ENCODE data around the gene WBP1L. TPM values are rescaled to one million over a fixed set of nuclear protein-coding genes. Genes with fewer than 3 reads are reported as not detected.
"Not testable (repeated sequence)": the region's sequence is repeated elsewhere in the genome, so short reads cannot be mapped to it uniquely, and the experiment has no call there.

The WBP1L gene
- 53.3 TPM for total RNA-seq

DNA sequence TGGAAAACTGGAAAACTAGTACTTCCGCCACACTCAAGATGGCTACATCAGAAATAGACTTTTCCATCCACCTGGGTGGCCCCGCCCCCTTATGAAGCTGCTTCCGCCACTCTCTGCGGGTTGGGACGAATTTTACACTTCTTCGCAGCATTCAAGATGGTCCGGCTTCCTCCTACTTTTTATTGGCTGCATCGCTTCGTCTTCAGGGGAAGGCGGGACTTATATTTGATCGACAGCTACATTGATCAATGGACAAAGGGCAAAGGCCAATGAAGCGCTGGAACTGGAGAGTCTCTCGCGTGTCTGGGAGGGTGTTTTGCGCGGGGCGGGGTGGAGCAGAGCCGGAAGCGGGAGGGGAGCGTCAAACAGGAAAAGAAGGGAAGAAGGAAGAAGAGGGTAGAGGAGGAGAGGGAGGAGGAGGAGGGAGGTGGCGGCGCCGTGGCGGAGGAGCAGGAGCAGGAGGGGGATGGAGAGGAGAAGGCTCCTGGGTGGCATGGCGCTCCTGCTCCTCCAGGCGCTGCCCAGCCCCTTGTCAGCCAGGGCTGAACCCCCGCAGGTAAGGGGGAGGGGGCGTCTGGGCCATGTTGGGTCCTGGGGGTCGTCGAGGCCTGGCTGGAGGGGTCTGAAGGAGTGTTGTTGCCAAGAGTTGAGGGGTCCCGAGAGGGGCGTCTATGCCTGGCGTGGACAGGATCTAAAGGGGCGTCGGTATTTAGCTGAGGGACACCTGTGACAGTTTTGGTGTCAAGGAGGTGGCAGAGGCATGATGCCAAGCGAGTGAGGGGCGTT, at the start of gene WBP1L:
TSS of gene WBP1L (plus strand) at position 361 of the 786 bp plus-strand sequence. CDS start at position 467, 106 bp downstream.
- DNase-seq (ENCODE audit: low read depth in 2 of 3, low spot score in 2 of 3): peak; percentile 88 to 99 (median 98)

DNA sequence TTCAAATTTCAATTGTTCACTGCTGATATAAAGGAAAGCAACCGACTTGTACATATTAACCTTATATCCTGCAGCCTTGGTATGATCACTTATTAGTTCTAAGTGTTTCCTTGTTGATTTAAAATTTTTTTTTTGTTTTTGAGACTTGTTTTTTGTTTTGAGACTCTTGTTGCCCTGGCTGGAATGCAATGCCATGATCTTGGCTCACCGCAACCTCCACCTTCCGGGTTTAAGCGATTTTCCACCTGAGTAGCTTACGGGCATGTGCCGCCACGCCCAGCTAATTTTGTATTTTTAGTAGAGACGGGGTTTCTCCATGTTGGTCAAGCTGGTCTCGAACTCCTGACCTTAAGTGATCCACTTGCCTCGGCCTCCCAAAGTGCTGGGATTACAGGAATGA, 48.3 kb upstream of the WBP1L start:
- not testable (repeated sequence) for DNase-seq (ENCODE audit: low read depth in 2 of 3, low spot score in 2 of 3)

DNA sequence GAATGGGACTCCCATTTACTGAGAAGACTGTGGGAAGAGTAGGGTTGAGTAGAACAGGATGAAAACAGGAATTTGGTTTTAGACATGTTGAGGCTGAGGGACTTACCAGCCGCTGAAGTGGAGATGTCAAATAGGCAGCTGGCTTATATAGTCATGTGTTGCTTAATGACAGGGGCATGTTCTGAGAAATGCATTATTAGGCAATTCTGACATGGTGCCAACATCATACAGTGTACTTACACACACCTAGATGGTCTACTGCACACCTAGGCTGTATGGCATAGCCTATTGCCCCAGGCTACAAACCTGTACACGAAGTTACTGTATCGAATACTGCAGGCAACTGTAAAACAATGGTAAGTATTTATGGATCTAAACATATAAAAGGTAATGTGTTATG, 47.0 kb upstream of the WBP1L start:
- no peak for DNase-seq (ENCODE audit: low read depth in 2 of 3, low spot score in 2 of 3)

DNA sequence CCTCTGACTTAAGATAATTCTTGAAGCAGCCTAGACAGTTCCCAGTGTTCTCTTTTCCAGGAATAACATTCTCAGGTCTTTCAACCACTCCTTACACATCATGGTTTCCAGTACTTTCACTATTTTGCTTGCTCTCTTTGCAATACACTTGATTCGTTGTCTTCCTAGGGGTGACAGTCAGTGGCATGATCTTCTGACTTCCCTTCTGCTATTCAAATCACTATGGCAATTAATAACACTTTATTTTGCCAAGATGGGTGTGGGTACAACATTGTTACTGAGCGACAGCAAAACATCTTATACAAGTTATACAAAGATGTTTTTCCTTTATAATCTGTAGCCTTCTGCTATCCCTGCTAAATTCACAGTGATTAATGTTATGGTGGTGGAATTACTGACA, 44.9 kb upstream of the WBP1L start:
- no peak for DNase-seq (ENCODE audit: low read depth in 2 of 3, low spot score in 2 of 3)

DNA sequence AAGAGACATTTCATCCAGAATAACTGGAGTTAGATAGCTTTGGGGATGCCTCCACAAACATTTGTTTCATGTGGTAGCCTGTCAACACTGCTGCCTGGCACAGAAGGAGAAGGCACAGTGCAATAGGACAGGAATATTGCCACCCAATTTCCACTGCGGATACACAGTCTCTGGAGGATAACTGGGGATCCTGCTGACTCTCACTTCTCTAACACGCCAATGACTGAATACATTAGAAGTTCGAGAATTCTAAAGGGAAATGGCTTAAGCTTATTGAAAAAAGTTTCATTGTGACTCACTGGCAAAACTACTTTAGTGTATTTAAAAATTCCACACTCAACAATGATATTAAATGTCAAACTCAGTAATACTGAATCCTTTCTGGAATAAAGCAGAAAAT, 42.5 kb upstream of the WBP1L start:
- no peak for DNase-seq (ENCODE audit: low read depth in 2 of 3, low spot score in 2 of 3)

DNA sequence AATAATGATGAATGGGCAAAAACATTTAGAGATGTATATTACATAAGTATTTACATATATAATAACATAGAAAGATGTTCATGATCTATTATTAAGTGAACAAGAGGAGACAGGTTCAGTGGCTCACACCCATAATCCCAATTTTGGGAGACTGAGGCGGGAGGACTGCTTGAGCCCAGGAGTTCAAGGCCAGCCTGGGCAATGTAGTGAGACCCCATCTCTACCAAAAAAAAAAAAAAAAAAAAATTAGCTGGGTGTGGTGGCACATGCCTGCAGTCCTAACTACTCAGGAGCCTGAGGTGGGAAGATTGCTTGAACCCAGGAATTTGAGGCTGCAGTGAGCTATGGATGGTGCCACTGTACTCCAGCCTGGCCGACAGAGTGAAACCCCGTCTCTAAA, 42.0 kb upstream of the WBP1L start:
- DNase-seq (ENCODE audit: low read depth in 2 of 3, low spot score in 2 of 3): no peak

DNA sequence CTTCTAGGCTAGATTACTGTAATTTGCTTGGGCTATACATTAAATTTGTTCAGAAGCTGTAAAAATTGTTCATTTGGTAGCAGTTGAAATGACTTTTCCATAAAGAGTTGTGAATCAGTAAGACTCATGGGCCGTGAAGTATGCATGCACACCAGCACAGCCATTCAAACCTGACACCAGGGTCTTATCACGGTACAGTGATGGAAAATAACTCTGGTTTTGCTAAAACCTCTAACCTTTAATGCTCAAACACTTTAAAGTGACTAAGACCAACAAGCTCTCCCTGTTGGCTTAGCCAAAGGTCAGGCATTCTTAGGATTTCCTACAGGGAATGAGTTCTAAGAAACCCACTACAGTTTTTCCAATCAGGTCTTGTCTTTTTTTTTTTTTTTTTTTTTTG, 41.0 kb upstream of the WBP1L start:
- DNase-seq (ENCODE audit: low read depth in 2 of 3, low spot score in 2 of 3): no peak

DNA sequence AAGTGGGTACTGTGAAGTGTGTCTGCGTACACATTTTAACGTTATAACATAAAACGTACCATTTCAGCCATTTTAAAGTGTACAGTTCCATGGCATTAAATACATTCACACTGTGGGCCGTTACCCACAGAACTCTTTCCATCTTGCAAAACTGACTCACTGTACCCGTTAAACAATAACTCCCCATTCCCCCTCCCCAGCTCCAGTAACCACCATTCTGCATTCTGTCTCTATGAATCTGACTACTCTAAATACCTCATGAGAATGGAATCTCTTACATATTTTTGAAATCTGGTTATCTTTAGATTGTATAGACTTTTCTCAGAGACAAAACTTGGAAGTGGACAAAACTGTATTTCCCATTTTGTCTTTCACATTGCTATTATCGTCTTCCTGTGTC, 38.8 kb upstream of the WBP1L start:
- DNase-seq (ENCODE audit: low read depth in 2 of 3, low spot score in 2 of 3): no peak

DNA sequence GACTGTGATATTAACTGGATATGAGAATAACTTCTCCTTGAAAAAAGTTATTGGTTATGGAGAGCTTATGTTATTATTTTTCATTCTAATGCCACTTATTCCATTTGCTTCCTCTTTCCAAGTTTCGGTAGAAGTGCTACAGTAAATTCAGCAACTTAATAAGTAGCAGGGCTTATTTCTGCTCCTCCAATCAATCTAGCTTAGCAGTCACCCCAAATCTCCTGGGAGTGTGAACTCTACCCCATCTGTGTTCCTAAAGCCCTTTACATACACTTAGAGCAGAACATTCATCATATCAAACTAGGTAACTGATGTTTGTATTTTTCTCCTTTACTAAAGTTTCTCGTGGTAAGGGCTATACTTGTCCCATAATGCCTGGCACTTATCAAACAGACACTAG, 38.2 kb upstream of the WBP1L start:
- DNase-seq (ENCODE audit: low read depth in 2 of 3, low spot score in 2 of 3): no peak

DNA sequence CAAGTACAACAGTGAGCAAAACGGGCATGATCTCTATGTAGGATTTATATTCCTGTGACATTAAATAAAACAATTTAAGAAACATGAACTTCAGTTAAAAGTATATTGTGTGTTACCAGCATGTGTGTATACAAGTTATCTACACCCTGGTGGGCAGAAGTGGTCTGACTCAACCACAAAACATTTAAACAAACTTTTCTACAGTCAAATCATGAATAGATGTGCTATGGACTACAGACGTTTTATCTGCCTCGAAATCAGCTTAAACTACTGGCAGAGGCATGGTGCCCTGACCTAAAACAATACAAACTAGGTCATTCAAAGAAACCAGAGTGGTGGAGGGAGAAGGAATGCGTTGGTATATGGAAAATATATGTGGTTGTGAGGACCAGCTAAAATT, 33.1 kb upstream of the WBP1L start:
- no peak for DNase-seq (ENCODE audit: low read depth in 2 of 3, low spot score in 2 of 3)

DNA sequence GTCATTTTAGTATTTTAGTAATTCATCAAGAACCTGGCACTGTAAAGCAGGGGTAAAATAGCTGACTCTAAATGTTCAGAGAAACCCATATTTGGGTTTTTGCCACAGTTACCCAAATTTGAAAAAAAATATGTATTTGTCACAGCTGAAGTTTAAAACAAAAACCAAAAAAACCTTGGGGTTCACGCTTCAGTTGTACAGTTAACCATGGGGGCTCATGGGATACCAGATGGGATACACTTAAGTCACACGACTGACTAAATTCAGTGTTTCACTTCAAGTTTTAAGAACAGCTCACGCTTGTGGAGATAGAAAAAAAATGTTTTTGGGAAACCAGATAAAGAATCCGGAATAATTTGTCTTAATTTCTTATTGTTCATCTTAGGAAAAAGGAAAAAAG, 31.7 kb upstream of the WBP1L start:
- no peak for DNase-seq (ENCODE audit: low read depth in 2 of 3, low spot score in 2 of 3)

DNA sequence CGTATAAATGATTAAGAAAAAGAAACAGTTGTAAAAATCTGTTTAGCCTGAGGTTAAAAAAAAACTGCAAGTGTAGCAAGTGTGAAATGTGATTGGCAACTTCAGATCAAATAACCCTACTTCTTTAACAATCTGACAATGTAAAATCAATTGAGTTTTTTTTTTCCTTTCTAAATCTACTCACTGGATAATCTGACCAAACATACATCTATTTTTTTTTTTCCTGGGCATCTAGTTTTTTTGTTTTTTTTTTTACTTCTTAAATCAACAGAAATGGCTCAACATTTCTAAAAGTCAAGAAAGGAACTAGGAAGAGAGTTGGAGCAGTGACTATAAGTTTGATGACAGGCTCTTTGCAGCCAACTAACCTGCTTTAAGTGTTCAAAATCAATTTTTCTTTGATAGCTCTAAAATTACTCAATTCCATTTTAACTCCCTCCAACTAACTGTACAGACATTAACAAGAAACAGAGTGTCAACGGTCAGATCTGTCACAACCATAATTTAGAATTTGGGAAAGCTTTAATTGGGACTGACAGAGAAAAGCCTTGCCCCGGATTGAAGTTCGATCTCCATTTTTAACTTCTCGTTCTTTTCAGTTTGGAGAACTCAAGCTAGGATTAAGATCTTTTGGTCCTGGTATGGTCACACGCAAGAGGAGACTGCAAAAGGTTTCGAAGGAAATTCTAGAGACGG, 30.8 kb upstream of the WBP1L start:
- peak in 1 of 3 donors; percentile 12 for DNase-seq (ENCODE audit: low read depth in 2 of 3, low spot score in 2 of 3)

DNA sequence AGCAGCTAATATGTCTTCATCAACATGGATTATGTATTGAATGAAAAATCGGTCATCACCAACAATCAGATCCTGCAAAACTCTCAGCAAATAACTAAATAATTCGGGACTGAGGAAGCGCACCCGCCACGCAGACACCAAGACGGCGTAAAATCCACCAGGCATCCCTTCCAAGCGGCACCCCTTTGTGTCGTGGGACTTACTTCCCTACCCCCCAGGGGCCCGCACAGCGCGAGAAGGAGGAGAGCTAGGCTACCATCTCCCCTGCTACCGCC, 30.3 kb upstream of the WBP1L start:
- no peak for DNase-seq (ENCODE audit: low read depth in 2 of 3, low spot score in 2 of 3)

DNA sequence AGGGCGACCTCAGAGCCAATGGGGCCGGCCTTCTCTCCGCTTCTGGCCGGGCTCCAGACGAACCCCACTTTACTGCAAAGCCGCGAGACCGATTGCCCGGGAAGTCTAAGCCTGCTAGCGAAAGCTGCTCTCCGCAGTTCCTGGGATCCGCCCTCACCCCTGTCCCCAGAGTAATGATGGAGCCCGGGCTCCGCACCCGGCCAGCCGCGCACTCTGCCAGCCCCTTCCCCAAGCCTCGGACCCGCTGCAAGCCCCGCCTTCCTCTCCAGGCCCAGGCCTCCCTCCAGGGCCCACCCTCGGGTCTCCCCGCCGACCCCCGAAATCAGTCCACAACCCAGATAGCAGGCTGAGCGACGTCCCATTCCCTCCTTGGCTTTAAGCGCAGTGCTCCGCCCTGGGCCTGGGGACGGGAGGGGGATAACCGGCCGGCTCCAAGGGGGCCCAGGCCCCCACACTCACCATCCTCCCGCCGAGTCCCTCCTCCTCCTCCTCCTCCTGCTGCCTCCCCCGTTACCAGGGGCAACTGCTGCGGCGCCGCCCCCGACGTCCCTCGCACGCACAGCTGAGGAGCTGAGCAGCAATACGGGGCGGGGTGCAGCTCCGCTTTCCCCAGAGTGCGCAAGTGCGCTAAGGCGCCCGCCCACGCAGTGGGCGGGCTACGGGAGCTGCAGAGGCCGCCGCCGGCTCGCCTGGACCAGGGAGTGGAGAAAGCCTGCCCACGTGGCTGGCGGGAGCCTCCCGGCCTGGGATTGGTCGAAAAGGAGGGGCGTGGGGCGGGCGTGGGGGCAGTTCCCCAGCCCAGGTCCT, 29.7 kb upstream of the WBP1L start, which contains the start of gene ARL3:
TSS of gene ARL3 (minus strand) at position 584 of the 807 bp plus-strand sequence. CDS start at position 462, 122 bp downstream.
- peak; percentile 83 to 98 (median 98) for DNase-seq (ENCODE audit: low read depth in 2 of 3, low spot score in 2 of 3)

DNA sequence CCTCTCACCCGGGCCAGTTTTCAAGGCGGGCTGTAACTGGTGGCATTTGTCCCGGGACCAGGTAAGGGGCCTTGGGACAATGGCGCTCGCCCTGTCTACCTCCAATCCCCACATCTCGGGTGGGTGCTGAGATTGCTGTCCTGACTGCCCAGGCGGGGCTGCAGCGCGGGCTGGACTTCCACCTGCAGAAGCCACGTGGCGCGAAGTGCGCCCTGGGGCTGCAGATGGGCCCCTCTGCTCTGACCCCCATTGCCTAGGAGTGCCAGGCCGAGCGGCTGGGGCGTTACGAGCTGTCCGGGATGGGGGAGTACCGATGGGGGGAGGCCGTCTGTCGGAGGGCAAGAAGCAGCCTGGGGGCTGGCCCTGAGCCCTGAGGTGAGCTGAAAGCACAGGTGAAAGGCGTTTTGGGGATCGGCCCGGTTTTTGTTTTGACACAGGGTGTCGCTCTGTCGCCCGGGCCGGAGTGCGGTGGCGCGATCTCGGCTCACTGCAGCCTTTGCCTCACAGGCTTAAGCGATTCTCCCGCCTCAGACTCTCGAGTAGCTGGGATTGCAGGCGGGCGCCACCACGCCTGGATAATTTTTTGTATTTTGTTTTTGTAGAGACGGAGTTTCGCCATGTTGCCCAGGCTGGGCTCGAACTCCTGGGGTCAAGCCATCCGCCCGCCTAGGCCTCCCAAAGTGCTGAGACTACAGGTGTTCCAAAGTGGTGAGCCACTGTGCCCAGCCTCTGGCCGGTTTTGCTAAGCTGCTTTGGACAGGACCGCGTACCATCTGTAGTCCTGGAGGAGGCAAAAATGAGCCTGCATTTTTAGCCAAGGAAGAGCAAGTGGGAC, 28.9 kb upstream of the WBP1L start, which contains the start of gene SFXN2:
TSS of gene SFXN2 (plus strand) at position 16 of the 835 bp plus-strand sequence. CDS start 12,001 bp downstream, outside the sequence.
- peak; percentile 20 to 32 (median 26) for DNase-seq (ENCODE audit: low read depth in 2 of 3, low spot score in 2 of 3)

DNA sequence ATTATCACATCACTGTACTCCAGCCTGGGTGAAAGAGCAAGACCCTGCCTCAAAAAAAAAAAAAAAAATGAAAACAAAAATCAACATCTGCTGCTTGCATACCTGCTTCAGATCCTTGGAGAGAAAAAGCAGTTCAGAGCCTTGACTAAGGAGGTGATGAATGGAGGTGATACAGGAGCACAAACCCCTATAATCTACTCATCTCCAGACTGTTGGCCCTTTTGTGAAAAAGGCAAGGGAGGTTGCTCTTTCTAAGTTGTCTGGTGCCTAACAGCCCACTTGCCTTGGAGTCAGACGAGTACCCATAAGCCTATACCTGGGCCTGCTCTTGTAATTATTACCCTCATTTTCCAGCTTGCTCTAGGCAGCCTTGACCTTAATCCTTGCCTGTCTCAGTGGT, 27.9 kb upstream of the WBP1L start:
- no peak for DNase-seq (ENCODE audit: low read depth in 2 of 3, low spot score in 2 of 3)

DNA sequence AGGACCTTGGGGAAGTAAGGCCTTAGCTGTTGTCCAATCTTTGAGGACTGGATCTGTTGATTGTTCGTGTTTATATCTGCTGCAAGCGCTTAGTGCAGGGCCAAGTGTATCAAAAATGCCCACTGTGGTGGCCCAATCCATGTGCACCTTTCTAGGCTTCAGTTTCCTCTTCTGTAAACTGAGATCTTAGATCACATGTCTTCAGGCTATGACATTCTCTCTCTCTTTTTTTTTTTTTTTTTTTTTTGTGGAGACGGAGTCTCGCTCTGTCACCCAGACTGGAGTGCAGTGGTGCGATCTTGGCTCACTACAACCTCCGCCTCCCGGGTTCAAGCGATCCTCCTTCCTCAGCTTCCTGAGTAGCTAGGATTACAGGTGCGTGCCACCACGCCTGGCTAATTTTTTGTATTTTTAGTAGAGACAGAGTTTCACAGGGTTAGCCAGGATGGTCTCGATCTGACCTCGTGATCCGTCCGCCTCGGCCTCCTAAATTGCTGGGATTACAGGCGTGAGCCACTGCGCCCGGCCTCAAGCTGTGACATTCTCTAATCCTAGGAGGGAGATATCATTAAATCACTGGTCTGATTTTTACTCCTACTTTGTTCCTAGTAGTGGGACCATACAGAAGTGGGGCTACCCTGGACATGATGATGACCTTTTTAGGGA, 26.7 kb upstream of the WBP1L start:
- DNase-seq (ENCODE audit: low read depth in 2 of 3, low spot score in 2 of 3): not testable (repeated sequence)

DNA sequence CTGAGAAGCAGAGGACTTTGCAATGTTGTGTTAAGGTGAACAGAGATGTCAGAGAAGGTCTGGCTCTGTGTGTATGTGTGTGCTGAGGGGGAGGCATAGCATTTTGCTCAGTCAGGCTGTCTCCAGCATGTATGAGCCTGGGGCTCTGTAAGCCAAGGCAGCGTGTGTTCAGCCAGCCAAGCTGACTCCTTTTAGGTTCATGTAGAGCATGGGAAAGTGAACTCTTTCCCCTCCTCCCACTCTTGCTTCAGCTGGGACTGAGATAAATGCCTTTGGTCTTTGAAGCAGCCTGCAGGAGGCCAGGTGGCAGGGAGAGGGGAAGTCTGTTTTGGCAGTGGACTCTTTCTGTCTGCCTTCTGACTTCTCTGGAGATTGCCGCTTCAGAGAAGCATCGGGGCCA, 25.5 kb upstream of the WBP1L start:
- peak in 1 of 3 donors; percentile 47 for DNase-seq (ENCODE audit: low read depth in 2 of 3, low spot score in 2 of 3)

DNA sequence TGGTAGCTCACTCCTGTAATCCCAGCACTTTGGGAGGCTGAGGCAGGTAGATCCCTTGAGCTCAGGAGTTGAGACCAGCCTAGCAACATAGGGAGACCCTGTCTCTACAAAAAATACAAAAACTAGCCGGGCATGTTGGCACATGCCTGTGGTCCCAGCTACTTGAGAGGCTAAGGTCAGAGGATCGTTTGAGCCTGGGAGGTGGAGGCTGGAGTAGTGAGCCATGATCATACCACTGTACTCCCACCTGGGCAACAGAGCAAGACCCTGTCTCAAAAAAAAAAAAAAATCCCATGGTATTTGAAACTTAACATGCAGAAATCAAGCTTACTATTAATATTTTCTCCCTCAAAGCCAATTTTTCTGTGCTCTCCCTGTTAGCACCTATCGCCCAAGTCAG, 23.4 kb upstream of the WBP1L start:
- DNase-seq (ENCODE audit: low read depth in 2 of 3, low spot score in 2 of 3): no peak

DNA sequence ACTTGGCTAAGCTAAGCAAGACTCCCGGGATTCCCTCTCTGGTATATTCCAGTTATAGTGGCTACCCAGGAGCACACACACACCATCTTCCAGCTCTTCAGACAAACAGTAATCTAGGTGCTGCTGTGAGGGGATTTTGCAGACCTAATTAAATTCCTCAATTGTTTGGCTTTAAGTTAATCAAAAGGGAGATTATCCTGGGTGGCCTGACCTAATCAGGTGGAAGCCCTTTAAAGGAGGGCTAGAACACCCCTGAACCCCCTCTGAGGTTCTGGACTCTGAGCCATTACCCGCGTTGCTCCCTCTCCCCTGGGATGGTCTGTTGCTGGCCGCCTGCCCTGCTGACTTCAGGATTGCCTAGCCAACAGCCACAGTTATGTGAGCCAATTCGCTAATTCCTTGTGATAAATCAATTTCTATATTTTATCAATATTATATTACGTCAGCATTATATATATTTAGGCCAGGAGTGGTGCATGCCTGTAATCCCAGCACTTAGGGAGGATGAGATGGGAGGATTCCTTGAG, 22.9 kb upstream of the WBP1L start:
- no peak for DNase-seq (ENCODE audit: low read depth in 2 of 3, low spot score in 2 of 3)

Measured in hematopoietic multipotent progenitor cell (in vitro differentiated cells).